SK-N-SH treated with all-trans-retinoic acid at 6 μM for 48 hours (cell line): ENCODE results near the gene ZNF689.

Experiments
- ATAC-seq: fragments of 200-7000 bp; cut with Tn5 transposase; 3 replicates; pipeline ENCODE4 v1.9.1; 2020; ENCODE audit warnings: mild to moderate bottlenecking, moderate library complexity
- ARNTL ChIP-seq: fragments of 450-650 bp; formaldehyde crosslinking; IDR thresholded peaks from 2 replicates; pipeline ENCODE4 v1.5.0; 2020; ENCODE audit warnings: low read depth, mild to moderate bottlenecking, moderate library complexity, borderline replicate concordance
- BACH2 ChIP-seq: fragments of 250-450 bp; sonication (Bioruptor Pico); IDR thresholded peaks from 2 replicates; pipeline ENCODE4 v1.9.0; 2021; ENCODE audit warnings: mild to moderate bottlenecking, borderline replicate concordance
- CREB5 ChIP-seq: fragments of 250-450 bp; sonication (Bioruptor Pico); IDR thresholded peaks from 2 replicates; pipeline ENCODE4 v1.5.1; 2020; ENCODE audit warnings: low read depth, mild to moderate bottlenecking, moderate library complexity
- ESRRG ChIP-seq: fragments of 250-450 bp; sonication (Bioruptor Pico); IDR thresholded peaks from 2 replicates; pipeline ENCODE4 v1.6.1; 2021; ENCODE audit warnings: mild to moderate bottlenecking
- GLIS3 ChIP-seq: fragments of 250-450 bp; sonication (Bioruptor Pico); IDR thresholded peaks from 2 replicates; pipeline ENCODE4 v1.5.0; 2020; ENCODE audit warnings: mild to moderate bottlenecking, moderate library complexity
- ISL1 ChIP-seq: fragments of 250-450 bp; sonication (Bioruptor Pico); IDR thresholded peaks from 2 replicates; pipeline ENCODE4 v2.1.2; 2022; ENCODE audit warnings: mild to moderate bottlenecking, moderate library complexity
- OSR1 ChIP-seq: fragments of 250-450 bp; sonication (Bioruptor Pico); IDR thresholded peaks from 2 replicates; pipeline ENCODE4 v1.8.0; 2022; ENCODE audit warnings: moderate library complexity, mild to moderate bottlenecking, inconsistent platforms
- PATZ1 ChIP-seq: fragments of 250-450 bp; sonication (Bioruptor Pico); IDR thresholded peaks from 2 replicates; pipeline ENCODE4 v1.8.0; 2020; ENCODE audit warnings: mild to moderate bottlenecking, moderate library complexity, borderline replicate concordance
- PPARA ChIP-seq: fragments of 250-450 bp; sonication (Bioruptor Pico); IDR thresholded peaks from 2 replicates; pipeline ENCODE4 v1.5.0; 2020; ENCODE audit warnings: mild to moderate bottlenecking, borderline replicate concordance
- RARB ChIP-seq: fragments of 250-450 bp; sonication (Bioruptor Pico); IDR thresholded peaks from 2 replicates; pipeline ENCODE4 v1.8.0; 2021; ENCODE audit warnings: mild to moderate bottlenecking, moderate library complexity
- SNAI2 ChIP-seq: fragments of 250-450 bp; sonication (Bioruptor Pico); IDR thresholded peaks from 2 replicates; pipeline ENCODE4 v1.5.0; 2020; ENCODE audit warnings: mild to moderate bottlenecking, moderate library complexity
- TCF4 ChIP-seq: fragments of 250-450 bp; sonication (Bioruptor Pico); IDR thresholded peaks from 2 replicates; pipeline ENCODE4 v1.8.0; 2021; ENCODE audit warnings: mild to moderate bottlenecking, moderate library complexity, borderline replicate concordance
- TOX ChIP-seq: fragments of 250-450 bp; sonication (Bioruptor Pico); IDR thresholded peaks from 2 replicates; pipeline ENCODE4 v1.8.0; 2021; ENCODE audit warnings: mild to moderate bottlenecking, moderate library complexity, borderline replicate concordance
- ZC3H10 ChIP-seq: fragments of 250-450 bp; sonication (Bioruptor Pico); IDR thresholded peaks from 2 replicates; pipeline ENCODE4 v1.5.1; 2021; ENCODE audit warnings: mild to moderate bottlenecking, moderate library complexity
- ZFP3 ChIP-seq: fragments of 250-450 bp; sonication (Bioruptor Pico); IDR thresholded peaks from 2 replicates; pipeline ENCODE4 v1.5.0; 2020; ENCODE audit warnings: mild to moderate bottlenecking, moderate library complexity
- ZNF565 ChIP-seq: fragments of 450-650 bp; formaldehyde crosslinking; conservative IDR thresholded peaks from 2 replicates; pipeline ENCODE4 v1.5.0; 2020; ENCODE audit warnings: low read depth, mild to moderate bottlenecking, moderate library complexity
- ZNF70 ChIP-seq: fragments of 450-650 bp; formaldehyde crosslinking; IDR thresholded peaks from 2 replicates; pipeline ENCODE4 v1.5.0; 2020; ENCODE audit warnings: mild to moderate bottlenecking, moderate library complexity
- ZNF8 ChIP-seq: fragments of 450-650 bp; formaldehyde crosslinking; IDR thresholded peaks from 2 replicates; pipeline ENCODE4 v1.5.0; 2020; ENCODE audit warnings: mild to moderate bottlenecking, moderate library complexity
- TF ChIP-seq, protein P1 (sequence below): fragments of 250-450 bp; sonication (Bioruptor Pico); IDR thresholded peaks from 2 replicates; pipeline ENCODE4 v1.8.0; 2021; ENCODE audit warnings: low read depth, mild to moderate bottlenecking, moderate library complexity, borderline replicate concordance
- TF ChIP-seq, protein P2 (sequence below): fragments of 250-450 bp; sonication (Bioruptor Pico); IDR thresholded peaks from 2 replicates; pipeline ENCODE4 v1.5.0; 2020; ENCODE audit warnings: mild to moderate bottlenecking, moderate library complexity

The ZNF689 gene

DNA sequence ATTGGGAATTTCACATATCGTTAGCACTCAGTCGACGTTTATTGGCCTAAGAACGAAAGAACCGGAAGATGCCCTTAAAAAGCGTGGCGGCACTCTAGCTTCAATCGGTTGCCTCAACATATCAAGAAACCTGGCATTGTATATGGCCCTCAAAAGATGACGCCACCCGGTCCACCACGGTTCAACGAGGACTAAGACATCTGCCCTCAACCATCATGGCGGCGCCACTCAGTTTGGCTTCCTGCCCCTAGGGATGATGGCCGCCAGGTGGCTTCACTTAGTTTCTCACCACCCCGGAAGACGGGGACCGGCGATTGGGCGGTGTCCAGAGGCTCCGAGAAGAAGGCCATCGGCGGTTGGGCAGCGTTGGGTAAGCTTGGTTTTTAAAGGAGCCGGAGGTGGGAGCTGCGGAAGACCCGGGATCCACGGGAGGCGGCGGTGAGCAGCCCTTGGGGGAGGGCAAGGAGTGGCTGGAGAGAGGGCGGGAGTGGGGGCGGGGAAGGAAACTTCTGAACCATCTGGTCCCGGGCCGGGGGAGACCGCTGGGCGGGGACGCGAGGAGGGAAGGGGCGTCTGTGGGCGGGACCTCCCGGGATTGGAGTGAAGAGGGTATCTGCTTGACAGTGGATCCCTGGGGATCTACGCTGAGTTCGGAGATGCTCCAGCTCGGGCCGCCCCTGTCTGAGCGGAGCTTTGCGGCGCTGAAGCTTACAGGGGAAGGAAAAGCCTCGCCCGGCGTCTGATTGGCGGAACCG, 40.4 kb upstream of the ZNF689 start, which contains the start of gene PRR14:
Gene PRR14 (plus strand): TSS at position 592 of the 755 bp plus-strand sequence. CDS start 686 bp downstream, outside the sequence.
- 0 out of 2 replicates have a peak, but pooled peaks have one; percentile 13 for TF ChIP-seq TCF4
- TF ChIP-seq ZC3H10 (CRISPR knock-in tag): no peak
- no peak for TF ChIP-seq CREB5 (CRISPR knock-in tag)
- TF ChIP-seq, protein P1, sequence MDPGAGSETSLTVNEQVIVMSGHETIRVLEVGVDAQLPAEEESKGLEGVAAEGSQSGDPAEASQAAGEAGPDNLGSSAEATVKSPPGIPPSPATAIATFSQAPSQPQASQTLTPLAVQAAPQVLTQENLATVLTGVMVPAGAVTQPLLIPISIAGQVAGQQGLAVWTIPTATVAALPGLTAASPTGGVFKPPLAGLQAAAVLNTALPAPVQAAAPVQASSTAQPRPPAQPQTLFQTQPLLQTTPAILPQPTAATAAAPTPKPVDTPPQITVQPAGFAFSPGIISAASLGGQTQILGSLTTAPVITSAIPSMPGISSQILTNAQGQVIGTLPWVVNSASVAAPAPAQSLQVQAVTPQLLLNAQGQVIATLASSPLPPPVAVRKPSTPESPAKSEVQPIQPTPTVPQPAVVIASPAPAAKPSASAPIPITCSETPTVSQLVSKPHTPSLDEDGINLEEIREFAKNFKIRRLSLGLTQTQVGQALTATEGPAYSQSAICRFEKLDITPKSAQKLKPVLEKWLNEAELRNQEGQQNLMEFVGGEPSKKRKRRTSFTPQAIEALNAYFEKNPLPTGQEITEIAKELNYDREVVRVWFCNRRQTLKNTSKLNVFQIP (CRISPR knock-in tag): no peak
- TF ChIP-seq ZFP3 (CRISPR knock-in tag): 0 out of 2 replicates have a peak, but pooled peaks have one; percentile 33
- TF ChIP-seq ZNF70 (CRISPR knock-in tag): no peak
- TF ChIP-seq ARNTL: no peak
- TF ChIP-seq PATZ1 (CRISPR knock-in tag): no peak
- TF ChIP-seq RARB (CRISPR knock-in tag): no peak
- TF ChIP-seq SNAI2 (CRISPR knock-in tag): peak; percentile 82
- 0 out of 2 replicates have a peak, but pooled peaks have one; percentile 12 for TF ChIP-seq ZNF565 (CRISPR knock-in tag)
- TF ChIP-seq GLIS3: no peak
- TF ChIP-seq, all 23 proteins: peak for 4
- peak; percentile 91 for ATAC-seq

DNA sequence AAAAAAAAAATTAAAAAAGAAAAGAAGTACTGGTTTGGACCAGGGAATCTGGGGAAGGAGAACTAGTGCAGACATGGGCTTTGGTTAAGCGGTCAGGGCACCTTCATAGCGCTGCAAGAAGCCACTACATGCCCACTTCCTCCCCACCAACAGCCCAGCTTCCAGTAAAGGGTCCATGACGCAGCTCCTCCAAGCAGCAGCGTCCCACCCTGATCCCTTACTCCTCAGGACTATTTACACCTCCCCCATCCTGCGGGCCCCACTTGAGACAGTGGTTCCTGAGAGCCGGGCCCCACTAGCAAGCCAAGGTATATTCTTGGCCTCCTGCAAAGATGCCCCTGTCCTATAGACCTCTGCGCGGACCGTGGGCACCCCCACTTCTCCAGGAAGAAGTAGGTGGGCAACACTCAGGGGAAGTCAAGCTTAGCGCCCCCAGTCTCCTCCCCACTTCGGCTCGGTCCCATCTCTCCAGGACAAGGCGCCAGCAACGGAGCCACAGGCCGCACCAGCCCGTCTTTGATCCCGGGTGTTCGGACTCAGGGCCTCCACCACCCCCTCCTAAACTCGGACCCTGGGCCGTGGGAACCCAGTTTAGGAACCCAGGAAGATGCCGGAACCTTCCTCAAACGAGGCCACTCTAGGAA, 39.7 kb upstream of the ZNF689 start:
- TF ChIP-seq BACH2 (CRISPR knock-in tag) (no peak), ZFP3 (CRISPR knock-in tag) (no peak), TCF4 (no peak), RARB (CRISPR knock-in tag) (no peak), ZNF70 (CRISPR knock-in tag) (no peak), PATZ1 (CRISPR knock-in tag) (no peak), GLIS3 (no peak), CREB5 (CRISPR knock-in tag) (no peak), OSR1 (no peak), ZNF8 (CRISPR knock-in tag) (no peak), ISL1 (no peak), ARNTL (no peak), PPARA (CRISPR knock-in tag) (no peak), ESRRG (no peak), ZC3H10 (CRISPR knock-in tag) (no peak), TOX (CRISPR knock-in tag) (no peak), ZNF565 (CRISPR knock-in tag) (no peak)
- TF ChIP-seq, protein P1 (CRISPR knock-in tag): no peak
- TF ChIP-seq, protein P2, sequence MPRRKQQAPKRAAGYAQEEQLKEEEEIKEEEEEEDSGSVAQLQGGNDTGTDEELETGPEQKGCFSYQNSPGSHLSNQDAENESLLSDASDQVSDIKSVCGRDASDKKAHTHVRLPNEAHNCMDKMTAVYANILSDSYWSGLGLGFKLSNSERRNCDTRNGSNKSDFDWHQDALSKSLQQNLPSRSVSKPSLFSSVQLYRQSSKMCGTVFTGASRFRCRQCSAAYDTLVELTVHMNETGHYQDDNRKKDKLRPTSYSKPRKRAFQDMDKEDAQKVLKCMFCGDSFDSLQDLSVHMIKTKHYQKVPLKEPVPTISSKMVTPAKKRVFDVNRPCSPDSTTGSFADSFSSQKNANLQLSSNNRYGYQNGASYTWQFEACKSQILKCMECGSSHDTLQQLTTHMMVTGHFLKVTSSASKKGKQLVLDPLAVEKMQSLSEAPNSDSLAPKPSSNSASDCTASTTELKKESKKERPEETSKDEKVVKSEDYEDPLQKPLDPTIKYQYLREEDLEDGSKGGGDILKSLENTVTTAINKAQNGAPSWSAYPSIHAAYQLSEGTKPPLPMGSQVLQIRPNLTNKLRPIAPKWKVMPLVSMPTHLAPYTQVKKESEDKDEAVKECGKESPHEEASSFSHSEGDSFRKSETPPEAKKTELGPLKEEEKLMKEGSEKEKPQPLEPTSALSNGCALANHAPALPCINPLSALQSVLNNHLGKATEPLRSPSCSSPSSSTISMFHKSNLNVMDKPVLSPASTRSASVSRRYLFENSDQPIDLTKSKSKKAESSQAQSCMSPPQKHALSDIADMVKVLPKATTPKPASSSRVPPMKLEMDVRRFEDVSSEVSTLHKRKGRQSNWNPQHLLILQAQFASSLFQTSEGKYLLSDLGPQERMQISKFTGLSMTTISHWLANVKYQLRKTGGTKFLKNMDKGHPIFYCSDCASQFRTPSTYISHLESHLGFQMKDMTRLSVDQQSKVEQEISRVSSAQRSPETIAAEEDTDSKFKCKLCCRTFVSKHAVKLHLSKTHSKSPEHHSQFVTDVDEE (CRISPR knock-in tag): no peak

More for the DNA sequence above, 39.7 kb upstream of the ZNF689 start:
- no peak for ATAC-seq
